CD4-positive, alpha-beta T cell treated with Interleukin-6 for 4 hours (primary cell): ENCODE data around the gene ANKFY1.
"Not testable (repeated sequence)": the region's sequence is repeated elsewhere in the genome, so short reads cannot be mapped to it uniquely, and the experiment has no call there.

ENCODE experiments used
- DNase-seq: peaks from one replicate; pipeline ENCODE4 v3.0.0-alpha.2; 2020; ENCODE audit warnings: mixed read lengths

Gene ANKFY1

GRCh38 chr17:4150096-4150495 lies 113.7 kb downstream of the ANKFY1 start:
- DNase-seq: no peak

DNA sequence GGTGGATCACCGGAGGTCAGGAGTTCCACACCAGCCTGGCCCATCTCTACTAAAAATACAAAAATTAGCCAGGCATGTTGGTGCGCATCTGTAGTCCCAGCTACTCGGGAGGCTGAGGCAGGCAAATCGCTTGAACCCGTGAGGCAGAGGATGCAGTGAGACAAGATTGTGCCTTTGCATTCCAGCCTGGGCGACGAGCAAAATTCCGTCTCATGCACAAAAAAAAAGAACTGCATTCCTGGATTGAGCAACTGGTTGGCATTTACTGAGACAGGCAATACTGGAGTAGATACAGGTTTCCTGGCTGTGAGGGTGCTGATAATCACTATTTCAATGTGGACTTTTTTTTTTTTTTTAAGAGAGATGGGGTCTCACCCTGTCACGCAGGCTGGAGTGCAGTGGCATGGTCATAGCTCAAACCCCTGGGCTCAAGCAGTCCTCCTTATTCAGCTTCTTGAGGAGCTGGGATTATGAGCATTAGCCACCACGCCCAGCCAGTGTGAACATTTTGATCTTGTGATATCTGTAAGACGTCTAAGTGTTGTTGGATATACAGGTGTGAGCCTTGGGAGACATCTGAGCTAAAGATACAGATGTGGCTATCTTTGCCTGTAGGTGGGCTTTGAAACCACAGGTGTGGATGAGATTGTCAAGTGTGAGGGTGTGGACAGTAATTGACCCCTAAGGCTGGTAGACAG lies 115.0 kb downstream of the ANKFY1 start:
- no peak for DNase-seq

DNA sequence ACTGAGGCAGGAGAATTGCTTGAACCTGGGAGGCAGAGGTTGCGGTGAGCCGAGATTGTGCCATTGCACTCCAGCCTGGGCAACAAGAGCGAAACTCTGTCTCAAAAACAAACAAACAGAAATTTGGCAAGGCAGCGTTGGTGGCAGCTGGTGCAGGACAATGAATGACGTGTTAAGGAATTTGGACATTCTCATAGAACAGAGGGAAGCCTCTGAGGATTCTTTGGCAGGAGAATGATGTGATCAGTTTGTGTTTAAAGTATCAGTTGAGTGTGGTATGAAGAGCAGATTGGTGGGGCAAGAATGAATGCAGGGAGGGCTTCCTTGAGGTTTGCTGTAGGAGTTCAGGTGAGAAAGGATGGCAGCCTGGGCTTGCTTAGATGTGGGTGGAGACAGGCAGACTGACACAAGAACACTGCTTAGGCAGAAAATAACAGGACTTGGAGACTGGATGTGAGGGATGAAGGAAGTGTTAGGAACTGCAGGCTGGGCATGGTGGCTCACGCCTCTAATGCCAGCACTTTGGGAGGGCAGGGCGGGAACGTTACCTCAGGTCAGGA lies 115.9 kb downstream of the ANKFY1 start:
- no peak for DNase-seq

GRCh38 chr17:4146641-4147040 lies 117.1 kb downstream of the ANKFY1 start:
- DNase-seq: no peak

DNA sequence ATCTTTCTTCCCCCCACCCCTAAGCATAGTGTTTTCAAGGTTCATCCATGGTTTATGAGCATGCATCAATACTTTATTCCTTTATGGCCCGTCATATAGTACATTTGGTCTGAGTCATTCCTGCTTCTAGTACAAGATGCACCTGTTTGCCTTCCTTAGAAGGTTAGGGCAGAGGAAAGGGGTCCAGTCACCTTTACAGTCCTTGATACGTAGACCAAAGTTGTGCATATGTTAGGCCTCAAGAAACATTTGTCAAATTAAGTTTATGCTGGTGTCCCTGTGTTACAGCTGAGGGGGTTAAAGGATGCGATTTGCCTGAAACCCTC lies 119.4 kb downstream of the ANKFY1 start:
- DNase-seq: no peak

DNA sequence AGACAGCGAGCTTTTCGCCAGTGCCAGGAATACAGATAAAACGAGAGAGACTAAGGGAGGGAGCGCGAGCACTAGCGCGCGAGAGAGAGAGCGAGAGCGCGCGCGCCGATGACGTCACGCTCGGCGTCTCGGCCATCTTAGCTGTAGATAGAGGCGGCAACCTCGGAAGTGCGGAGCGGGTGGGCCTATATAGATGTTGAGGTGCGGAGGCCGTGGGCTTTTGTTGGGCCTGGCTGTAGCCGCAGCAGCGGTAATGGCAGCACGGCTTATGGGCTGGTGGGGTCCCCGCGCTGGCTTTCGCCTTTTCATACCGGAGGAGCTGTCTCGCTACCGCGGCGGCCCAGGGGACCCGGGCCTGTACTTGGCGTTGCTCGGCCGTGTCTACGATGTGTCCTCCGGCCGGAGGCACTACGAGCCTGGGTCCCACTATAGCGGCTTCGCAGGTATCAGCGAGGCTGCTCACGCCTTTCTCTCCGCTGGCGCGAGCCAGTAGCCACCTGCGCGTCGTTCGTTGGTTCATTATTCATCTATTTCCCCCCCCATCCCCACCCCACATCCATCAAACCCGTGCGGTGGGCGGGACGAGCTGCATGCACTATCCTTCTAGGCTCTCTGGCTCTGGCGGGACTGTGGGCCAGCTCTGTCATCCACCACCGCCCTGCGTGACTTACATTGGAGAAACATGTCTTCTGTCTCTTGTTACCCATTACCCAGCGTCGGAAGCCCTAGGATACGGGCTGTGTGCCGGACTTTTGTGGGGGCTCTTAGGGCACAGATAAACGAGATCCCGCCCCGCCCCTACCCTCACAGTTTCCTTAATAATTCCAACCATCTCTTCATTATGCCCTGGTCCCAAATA lies 120.0 kb downstream of the ANKFY1 start:
- DNase-seq: peak; percentile 91

GRCh38 chr17:4142107-4142900 lies 121.5 kb downstream of the ANKFY1 start:
- peak; percentile 33 for DNase-seq

DNA sequence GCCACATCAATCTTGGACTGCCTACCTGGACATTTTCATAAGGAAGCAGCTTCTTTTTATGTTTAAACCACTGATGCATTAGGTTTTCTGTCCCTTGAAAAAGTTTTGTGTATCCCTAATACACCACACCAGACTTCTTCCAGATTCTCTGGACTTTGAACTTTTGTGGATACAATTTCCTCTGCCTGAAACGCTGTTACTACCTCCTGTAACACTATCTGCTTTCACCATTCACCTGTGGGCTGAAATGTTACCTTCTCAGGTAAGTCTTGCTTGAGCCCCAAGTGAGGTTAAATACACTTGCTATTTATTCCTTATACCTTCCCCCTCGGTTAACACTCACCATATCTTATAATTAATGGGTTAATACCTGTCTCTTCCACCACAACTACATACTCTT lies 123.7 kb downstream of the ANKFY1 start:
- DNase-seq: no peak

- DNase-seq: not testable (repeated sequence)
Observed at GRCh38 chr17:4138906-4139526, 124.8 kb downstream of the ANKFY1 start.

- no peak for DNase-seq
Observed at GRCh38 chr17:4136373-4136772, 127.4 kb downstream of the ANKFY1 start.

DNA sequence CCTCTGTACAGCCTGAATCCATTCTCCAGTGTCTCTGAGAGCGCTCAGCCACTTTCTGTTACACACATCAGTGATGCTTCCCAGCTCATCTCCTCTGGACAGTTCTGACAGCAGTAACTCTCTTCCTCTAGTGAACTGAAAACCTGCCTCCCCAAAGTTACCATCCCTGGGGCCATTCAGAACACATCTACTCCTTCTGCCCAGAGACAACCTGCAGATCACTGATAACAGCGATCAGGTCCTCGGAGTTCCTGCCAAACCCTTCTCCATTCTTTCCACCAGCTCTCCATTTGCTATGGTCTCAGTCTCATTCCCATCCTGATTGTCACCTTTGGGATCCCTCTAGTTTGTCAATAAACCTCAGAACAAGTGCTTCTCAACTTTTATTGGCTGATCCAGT lies 128.3 kb downstream of the ANKFY1 start:
- DNase-seq: no peak

GRCh38 chr17:4134721-4135120 lies 129.1 kb downstream of the ANKFY1 start:
- no peak for DNase-seq

GRCh38 chr17:4130715-4131114 lies 133.1 kb downstream of the ANKFY1 start:
- DNase-seq: no peak

DNA sequence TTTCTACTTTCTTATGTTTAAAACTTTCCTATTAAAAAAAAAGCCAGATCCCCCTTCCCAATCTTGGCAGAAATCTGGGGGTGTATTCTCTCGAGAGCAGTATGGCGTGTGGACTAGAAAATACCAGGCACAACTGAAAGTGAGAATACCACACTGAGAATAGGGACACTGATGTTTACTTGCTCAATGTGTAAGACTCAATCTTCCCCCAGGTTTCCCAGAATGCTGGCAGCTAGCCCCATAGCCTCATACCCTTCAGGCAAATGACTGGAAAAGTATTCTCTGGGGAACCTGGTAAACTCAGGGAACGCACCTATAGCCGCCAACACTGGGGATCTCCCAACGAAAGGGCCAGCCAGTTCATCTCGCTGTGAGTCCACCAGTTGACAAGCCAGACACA lies 136.2 kb downstream of the ANKFY1 start:
- DNase-seq: no peak

GRCh38 chr17:4125552-4125951 lies 138.2 kb downstream of the ANKFY1 start:
- no peak for DNase-seq

- no peak for DNase-seq
Observed at GRCh38 chr17:4124999-4125398, 138.8 kb downstream of the ANKFY1 start.

- no peak for DNase-seq
Observed at GRCh38 chr17:4120332-4120731, 143.4 kb downstream of the ANKFY1 start.

DNA sequence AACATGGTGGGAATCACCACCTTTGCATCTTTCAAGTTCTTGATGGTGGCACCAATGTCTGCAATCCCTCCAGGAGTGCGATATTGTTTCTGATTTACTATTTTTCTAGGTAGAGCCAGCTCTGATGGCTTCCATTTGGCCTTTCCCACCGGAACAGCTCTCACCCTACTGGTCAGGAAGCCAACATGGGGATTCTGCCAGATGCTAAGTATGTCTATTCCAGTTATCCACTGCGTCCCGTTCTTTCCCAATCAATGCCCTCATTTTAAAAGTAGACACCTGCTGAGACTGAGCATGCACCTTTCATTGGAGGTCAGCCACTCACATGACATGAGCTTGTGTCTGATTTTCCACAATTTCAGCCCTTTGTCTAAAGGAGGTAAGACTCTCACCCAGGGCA lies 144.5 kb downstream of the ANKFY1 start:
- no peak for DNase-seq

GRCh38 chr17:4118015-4118743 lies 145.6 kb downstream of the ANKFY1 start:
- DNase-seq: no peak

- no peak for DNase-seq
Observed at GRCh38 chr17:4116516-4116915, 147.3 kb downstream of the ANKFY1 start.
